Endothelial cell of umbilical vein (primary cell): ENCODE measurements around the gene CACNA1A. TPM values are rescaled to one million over a fixed set of nuclear protein-coding genes. Genes with fewer than 3 reads are reported as not detected.

Experiments used
- BruUV-seq: library from RNA; stranded (reverse); fragments of 400-500 nt; replicated peaks from 2 replicates; lab custom pipeline; 2021; lab: Mats Ljungman, UMichigan
- CTCF ChIA-PET: fragments of 300-600, 350-600 bp; sonication (Branson Sonifier 250); formaldehyde crosslinking; loops from one replicate; lab custom pipeline; 2021; ENCODE audit warnings: antibody characterized with exemption, inconsistent platforms; lab: Charles Lee
- POLR2A ChIA-PET: fragments of 300-600, 350-600 bp; sonication (Branson Sonifier 250); formaldehyde crosslinking; loops from one replicate; lab custom pipeline; 2021; ENCODE audit warnings: antibody characterized with exemption, inconsistent platforms; lab: Charles Lee
- DNase-seq: peaks from one replicate; pipeline ENCODE4 v3.0.0-alpha.2; 2011; ENCODE audit warnings: low read depth, low spot score
- FAIRE-seq: peaks from 2 replicates; lab custom pipeline; 2011; peaks lifted over from hg19 to GRCh38; lab: Jason Lieb, UNC
- H2AFZ ChIP-seq: 2 replicates; pipeline ENCODE4 v1.6.0; 2012; ENCODE audit warnings: low read depth, low read length, control low read depth, inconsistent platforms
- H3K27ac ChIP-seq: 2 replicates; pipeline ENCODE4 v1.5.1; 2011; ENCODE audit warnings: low read depth, mild to moderate bottlenecking, control low read depth, low read length, moderate library complexity; ENCODE audit not compliant: insufficient read depth
- H3K27me3 ChIP-seq, 2 experiments: 2 replicates each; pipeline versions ENCODE4 v1.6.0 to v1.6.1; 2011; ENCODE audit warnings: low read length in 2 of 2, mixed read lengths in 1 of 2; ENCODE audit not compliant: control insufficient read depth in 2 of 2, insufficient read depth in 2 of 2
- H3K36me3 ChIP-seq, 2 experiments: 2 replicates in 1 of 2; 3 replicates in 1 of 2; pipeline ENCODE4 v1.5.1; 2011; ENCODE audit warnings: low read length in 2 of 2, mild to moderate bottlenecking in 1 of 2, moderate library complexity in 1 of 2; ENCODE audit not compliant: control insufficient read depth in 2 of 2, insufficient read depth in 2 of 2; ENCODE audit errors: extremely low read depth in 1 of 2
- H3K4me1 ChIP-seq: 3 replicates; pipeline ENCODE4 v1.5.1; 2011; ENCODE audit warnings: mild to moderate bottlenecking, low read length; ENCODE audit not compliant: control insufficient read depth, insufficient read depth; ENCODE audit errors: extremely low read depth
- H3K4me2 ChIP-seq: 2 replicates; pipeline ENCODE4 v1.6.1; 2011; ENCODE audit warnings: low read length, control low read depth, mixed read lengths; ENCODE audit not compliant: insufficient read depth
- H3K4me3 ChIP-seq, 3 experiments: fragments of 200-600 bp in 1 of 3; sonication (generic), shearing (Covaris generic) in 1 of 3; replicated peaks in 1 of 3; 2 replicates each; pipeline ENCODE4 v1.5.1; 2011 to 2016; ENCODE audit warnings: control low read depth in 3 of 3, low read length in 3 of 3, mild to moderate bottlenecking in 2 of 3, inconsistent platforms in 1 of 3, low read depth in 1 of 3, moderate library complexity in 1 of 3; ENCODE audit not compliant: insufficient read depth in 1 of 3
- H3K79me2 ChIP-seq: 2 replicates; pipeline ENCODE4 v1.6.0; 2012; ENCODE audit warnings: low read length, inconsistent platforms; ENCODE audit not compliant: control insufficient read depth, insufficient read depth
- H3K9ac ChIP-seq: replicated peaks from 2 replicates; pipeline ENCODE3; 2011; ENCODE audit warnings: low read length, control low read depth; ENCODE audit not compliant: insufficient read depth; ENCODE audit errors: extremely low read depth
- H3K9me1 ChIP-seq: replicated peaks from 3 replicates; pipeline ENCODE4 v1.6.0; 2011; ENCODE audit warnings: mild to moderate bottlenecking, low read length; ENCODE audit not compliant: control insufficient read depth, insufficient read depth; ENCODE audit errors: extremely low read depth
- H3K9me3 ChIP-seq: replicated peaks from 2 replicates; pipeline ENCODE4 v1.5.1; 2012; ENCODE audit warnings: low read length, inconsistent platforms; ENCODE audit not compliant: control insufficient read depth, insufficient read depth
- H4K20me1 ChIP-seq: replicated peaks from 2 replicates; pipeline ENCODE3; 2011; ENCODE audit warnings: mild to moderate bottlenecking, low read length; ENCODE audit not compliant: control insufficient read depth, insufficient read depth; ENCODE audit errors: extremely low read depth
- FOS ChIP-seq: IDR thresholded peaks from 2 replicates; pipeline ENCODE4 v1.6.1; 2011; ENCODE audit warnings: mild to moderate bottlenecking, low read length, moderate library complexity, borderline replicate concordance; ENCODE audit not compliant: insufficient read depth
- GATA2 ChIP-seq: IDR thresholded peaks from 2 replicates; pipeline ENCODE4 v1.7.0; 2011; ENCODE audit warnings: low read depth, mild to moderate bottlenecking, moderate library complexity, mixed read lengths, low read length; ENCODE audit not compliant: insufficient read length, insufficient read depth
- MYC ChIP-seq: IDR thresholded peaks from one replicate; pipeline ENCODE4 v1.6.1; 2011; ENCODE audit warnings: mild to moderate bottlenecking, low read depth, low read length
- POLR2A ChIP-seq: IDR thresholded peaks from 2 replicates; pipeline ENCODE4 v1.6.1; 2012; ENCODE audit warnings: low read depth, mild to moderate bottlenecking, control low read depth, low read length
- POLR2AphosphoS5 ChIP-seq: IDR thresholded peaks from 2 replicates; pipeline ENCODE4 v1.6.1; 2012; ENCODE audit warnings: low read depth, mild to moderate bottlenecking, control low read depth, low read length, moderate library complexity; ENCODE audit not compliant: insufficient read depth
- dilution Hi-C: fragments of 300-500 bp; cut with MboI; formaldehyde crosslinking; loops from one replicate; pipeline ENCODE4 v1.15.0; 2019; ENCODE audit warnings: low sequenced_read_pairs; ENCODE audit not compliant: extremely low pct_ligation_motif_present
- intact Hi-C: fragments of 100-400 bp; cut with micrococcal nuclease; formaldehyde crosslinking; loops from one replicate; pipeline ENCODE4 v1.10.0; 2022
- polyA plus RNA-seq, 4 experiments: library from polyadenylated mRNA; depleted of rRNA in 3 of 4; stranded (reverse) in 3 of 4; unstranded in 1 of 4; fragments of >200 nt; gene quantifications; 2 replicates each; pipeline versions ENCODE4 v1.2.1 to v1.2.3, GENCODE V29; 2011 to 2012; ENCODE audit warnings: missing spikeins in 1 of 4
- total RNA-seq: library from RNA; stranded (reverse); gene quantifications from 2 replicates; pipeline ENCODE4 v1.2.3, GENCODE V29; 2021

Gene CACNA1A
- total and polyA plus RNA-seq, 2 donors (not counting 3 experiments of a cell fraction or from before 2014, with no cell fraction given), result 0.17 to 0.38 TPM

GRCh38 chr19:13208672-13209483 is 297.4 kb downstream of the CACNA1A start:
- no peak for TF ChIP-seq GATA2
- dilution Hi-C loops (no loop called here), intact Hi-C loops (loop anchor here (1.0 kb wide), 1 partner anchor 42 kb away; no protein-coding TSS in a partner anchor)
- FAIRE-seq (no peak), DNase-seq (no peak)
- Histone ChIP-seq H2AFZ (peak overlapping the region; percentile 72), H3K9me3 (no peaks in the 10 kb centered on the region), H3K27me3 (no peaks in the 10 kb centered on the region), H3K79me2 (no peaks in the 10 kb centered on the region), H3K9ac (no peak overlapping the region), H3K4me2 (no peak overlapping the region), H3K4me3 (peak overlapping the region in 1 of 3 experiments; percentile 35), H3K27ac (no peak overlapping the region), H3K9me1 (no peaks in the 10 kb centered on the region), H3K4me1 (no peaks in the 10 kb centered on the region), H4K20me1 (no peaks in the 10 kb centered on the region), H3K36me3 (no peaks in the 10 kb centered on the region)
- CTCF ChIA-PET, result no interaction called here
- BruUV-seq, result no TSS peak
- POLR2A ChIA-PET, result no interaction called here

- Histone ChIP-seq H4K20me1 (no peaks in the 10 kb centered on the region), H3K9ac (peak overlapping the region; percentile 51), H3K9me1 (no peaks in the 10 kb centered on the region), H3K27ac (peak overlapping the region; percentile 34), H3K79me2 (no peaks in the 10 kb centered on the region), H3K4me1 (no peaks in the 10 kb centered on the region), H2AFZ (peak overlapping the region; percentile 72), H3K9me3 (no peaks in the 10 kb centered on the region), H3K27me3 (no peaks in the 10 kb centered on the region), H3K36me3 (no peaks in the 10 kb centered on the region), H3K4me2 (peak overlapping the region; percentile 30), H3K4me3 (peak overlapping the region in 2 of 3 experiments; percentile 18 to 35)
- POLR2A ChIA-PET, result no interaction called here
- intact Hi-C loops, result loop anchor here (1.0 kb wide), 1 partner anchor 41 kb away; no protein-coding TSS in a partner anchor
- CTCF ChIA-PET, result no interaction called here
- FAIRE-seq (peak; percentile 76), DNase-seq (peak; percentile 42)
- BruUV-seq, result no TSS peak
- dilution Hi-C loops, result no loop called here
- TF ChIP-seq POLR2A, result peak; percentile 26
- TF ChIP-seq FOS, result no peak
- no peak for TF ChIP-seq GATA2
- no peak for TF ChIP-seq POLR2AphosphoS5
- no peak for TF ChIP-seq MYC
Measured at GRCh38 chr19:13207846-13208671, 298.2 kb downstream of the CACNA1A start.
